CD4-positive, alpha-beta memory T cell (primary cell): Measurements from ENCODE around the gene CFAP58. TPM values are rescaled to one million over a fixed set of nuclear protein-coding genes. Genes with fewer than 3 reads are reported as not detected.
"Not testable (repeated sequence)": the region's sequence is repeated elsewhere in the genome, so short reads cannot be mapped to it uniquely, and the experiment has no call there.

Experiments
- CTCF ChIA-PET: fragments of 350-600 bp; sonication (Branson Sonifier 250); formaldehyde crosslinking; loops from one replicate; lab custom pipeline; 2021; ENCODE audit warnings: inconsistent platforms; ENCODE audit not compliant: partially characterized antibody; lab: Charles Lee
- POLR2A ChIA-PET: fragments of 350-600 bp; sonication (Branson Sonifier 250); formaldehyde crosslinking; loops from one replicate; lab custom pipeline; 2021; ENCODE audit not compliant: partially characterized antibody; lab: Charles Lee
- DNase-seq, 5 donors: peaks; one replicate each; pipeline versions ENCODE4 v3.0.0 to v3.0.0-alpha.2; 2020 to 2022; ENCODE audit warnings: mixed read lengths in 1 of 5
- H3K27ac ChIP-seq: one replicate; pipeline ENCODE4 v1.7.0; 2013; ENCODE audit warnings: low read depth, low read length
- H3K27me3 ChIP-seq: 2 replicates; pipeline ENCODE4 v1.7.0; 2013; ENCODE audit warnings: mild to moderate bottlenecking, low read length, moderate library complexity; ENCODE audit not compliant: insufficient read depth
- H3K36me3 ChIP-seq: 2 replicates; pipeline ENCODE4 v1.7.0; 2013; ENCODE audit warnings: mild to moderate bottlenecking, low read length, moderate library complexity; ENCODE audit not compliant: insufficient read depth
- H3K4me1 ChIP-seq: 2 replicates; pipeline ENCODE4 v1.7.0; 2013; ENCODE audit warnings: mild to moderate bottlenecking, low read length, moderate library complexity; ENCODE audit not compliant: insufficient read depth
- H3K4me3 ChIP-seq, 2 donors: one replicate each; pipeline ENCODE4 v1.7.0; 2013; ENCODE audit warnings: low read length in 2 of 2, mild to moderate bottlenecking in 1 of 2
- H3K9me3 ChIP-seq, 2 donors: one replicate each; pipeline ENCODE4 v1.7.0; 2013; ENCODE audit warnings: low read length in 2 of 2, control low read depth in 1 of 2; ENCODE audit not compliant: control insufficient read depth in 1 of 2
- H3K27ac Mint-ChIP-seq, 7 donors: one replicate each; pipeline ENCODE4 v1.8.0; 2020 to 2021; ENCODE audit warnings: mixed read lengths in 7 of 7, mild to moderate bottlenecking in 6 of 7, inconsistent platforms in 3 of 7, moderate library complexity in 3 of 7
- H3K27me3 Mint-ChIP-seq, 2 donors: one replicate each; pipeline ENCODE4 v1.8.0; 2020 to 2021; ENCODE audit warnings: mixed read lengths in 2 of 2
- H3K36me3 Mint-ChIP-seq, 2 donors: one replicate each; pipeline ENCODE4 v1.8.0; 2020 to 2021; ENCODE audit warnings: mixed read lengths in 2 of 2, inconsistent platforms in 1 of 2, mild to moderate bottlenecking in 1 of 2
- H3K4me1 Mint-ChIP-seq, 4 donors: one replicate each; pipeline ENCODE4 v1.8.0; 2020 to 2021; ENCODE audit warnings: mixed read lengths in 4 of 4, mild to moderate bottlenecking in 1 of 4
- H3K4me3 Mint-ChIP-seq, 8 donors: one replicate each; pipeline ENCODE4 v1.8.0; 2020 to 2021; ENCODE audit warnings: mixed read lengths in 8 of 8, mild to moderate bottlenecking in 7 of 8, moderate library complexity in 6 of 8, inconsistent platforms in 3 of 8
- H3K9me3 Mint-ChIP-seq, 8 donors: one replicate each; pipeline ENCODE4 v1.8.0; 2020 to 2021; ENCODE audit warnings: mixed read lengths in 8 of 8, mild to moderate bottlenecking in 5 of 8, inconsistent platforms in 3 of 8, moderate library complexity in 1 of 8
- intact Hi-C: fragments of 100-400 bp; cut with micrococcal nuclease; formaldehyde crosslinking; loops from one replicate; pipeline ENCODE4 v1.15.1; 2023
- polyA plus RNA-seq, 2 donors: library from polyadenylated mRNA; unstranded; fragments of 300-500 nt; fragmentation: Illumina TruSeq; gene quantifications; one replicate each; pipeline ENCODE4 v1.2.3, GENCODE V29; 2021
- total RNA-seq, 2 experiments: library from RNA; stranded (reverse); gene quantifications; one replicate each; pipeline ENCODE4 v1.2.3, GENCODE V29; 2021

CFAP58 gene
- total and polyA plus RNA-seq, 4 experiments from 2014 or later, result not detected

- no peaks in the 10 kb centered on the region for H3K4me1 Mint-ChIP-seq
- no peak overlapping the region for H3K4me3 Mint-ChIP-seq
- no peaks in the 10 kb centered on the region for H3K9me3 ChIP-seq
- H3K36me3 ChIP-seq, result no peaks in the 10 kb centered on the region
- no peaks in the 10 kb centered on the region for H3K27me3 ChIP-seq
- H3K9me3 Mint-ChIP-seq, result no peaks in the 10 kb centered on the region
- CTCF ChIA-PET, result no interaction called here
- no peak overlapping the region for H3K4me3 ChIP-seq
- POLR2A ChIA-PET, result no interaction called here
- DNase-seq, result no peak
- intact Hi-C loops, result no loop called here
- H3K4me1 ChIP-seq, result no peaks in the 10 kb centered on the region
- H3K27ac Mint-ChIP-seq, result no peak overlapping the region
- no peak overlapping the region for H3K27ac ChIP-seq
- peaks cover 21% of the 10 kb centered on the region in 2 donors for H3K27me3 Mint-ChIP-seq
- H3K36me3 Mint-ChIP-seq, result no peaks in the 10 kb centered on the region
These were observed 97.3 kb downstream of the CFAP58 start for GRCh38 chr10:104450954-104451353.

DNA sequence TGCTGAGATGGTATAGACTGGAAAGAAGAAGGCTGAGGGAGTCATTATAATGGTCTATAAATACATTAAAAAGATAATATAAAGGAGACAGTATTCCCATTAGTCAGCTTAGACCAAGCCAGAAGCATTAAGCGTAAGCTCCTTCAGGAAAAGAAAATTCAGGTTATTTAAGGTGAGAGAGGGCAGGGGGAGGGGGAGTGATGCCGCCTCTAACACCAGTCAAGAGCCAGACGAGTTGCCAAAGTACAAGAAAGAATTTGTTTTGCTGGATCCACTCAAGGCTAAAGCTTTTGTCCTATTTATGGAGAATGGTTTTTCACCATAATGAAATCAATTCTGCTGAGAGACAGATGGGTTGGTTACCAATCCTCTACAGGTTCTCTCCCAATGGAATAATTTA lies 99.3 kb downstream of the CFAP58 start:
- ChIA-PET POLR2A (no interaction called here), CTCF (no interaction called here)
- no peaks in the 10 kb centered on the region for H3K4me1 Mint-ChIP-seq
- H3K27ac Mint-ChIP-seq, result no peak overlapping the region
- no peaks in the 10 kb centered on the region for H3K36me3 Mint-ChIP-seq
- Histone ChIP-seq H3K4me3 (no peak overlapping the region), H3K9me3 (no peaks in the 10 kb centered on the region), H3K4me1 (no peaks in the 10 kb centered on the region), H3K27ac (no peak overlapping the region), H3K27me3 (no peaks in the 10 kb centered on the region), H3K36me3 (no peaks in the 10 kb centered on the region)
- intact Hi-C loops, result no loop called here
- peaks cover 0 to 2% (median 0%) of the 10 kb centered on the region in 8 donors for H3K9me3 Mint-ChIP-seq
- no peak for DNase-seq
- no peak overlapping the region for H3K4me3 Mint-ChIP-seq
- H3K27me3 Mint-ChIP-seq, result peaks cover 16 to 22% of the 10 kb centered on the region in 2 donors

GRCh38 chr10:104456802-104457542 lies 103.3 kb downstream of the CFAP58 start:
- ChIA-PET POLR2A (no interaction called here), CTCF (no interaction called here)
- no peak for DNase-seq

GRCh38 chr10:104457543-104457828 lies 103.9 kb downstream of the CFAP58 start:
- POLR2A ChIA-PET, result no interaction called here
- Histone ChIP-seq H3K4me1 (no peaks in the 10 kb centered on the region), H3K4me3 (no peak overlapping the region), H3K27ac (no peak overlapping the region), H3K27me3 (no peaks in the 10 kb centered on the region), H3K9me3 (no peaks in the 10 kb centered on the region), H3K36me3 (no peaks in the 10 kb centered on the region)
- H3K27ac Mint-ChIP-seq, result no peak overlapping the region
- no peak for DNase-seq
- CTCF ChIA-PET, result no interaction called here
- no peak overlapping the region for H3K4me3 Mint-ChIP-seq
- peaks cover 22 to 26% of the 10 kb centered on the region in 2 donors for H3K27me3 Mint-ChIP-seq
- no peaks in the 10 kb centered on the region for H3K36me3 Mint-ChIP-seq
- peaks cover 0 to 7% (median 2%) of the 10 kb centered on the region in 8 donors for H3K9me3 Mint-ChIP-seq
- intact Hi-C loops, result no loop called here
- H3K4me1 Mint-ChIP-seq, result no peaks in the 10 kb centered on the region

More at GRCh38 chr10:104456802-104457542, 103.3 kb downstream of the CFAP58 start:
- Mint-ChIP-seq H3K4me1 (no peaks in the 10 kb centered on the region), H3K27me3 (peaks cover 19 to 27% of the 10 kb centered on the region in 2 donors), H3K36me3 (no peaks in the 10 kb centered on the region), H3K4me3 (no peak overlapping the region), H3K27ac (no peak overlapping the region), H3K9me3 (peaks cover 0 to 7% (median 1%) of the 10 kb centered on the region in 8 donors)
- no peak overlapping the region for H3K27ac ChIP-seq
- no peaks in the 10 kb centered on the region for H3K4me1 ChIP-seq
- H3K9me3 ChIP-seq, result no peaks in the 10 kb centered on the region
- no peaks in the 10 kb centered on the region for H3K36me3 ChIP-seq
- H3K4me3 ChIP-seq, result no peak overlapping the region
- no peaks in the 10 kb centered on the region for H3K27me3 ChIP-seq
- intact Hi-C loops, result no loop called here

DNA sequence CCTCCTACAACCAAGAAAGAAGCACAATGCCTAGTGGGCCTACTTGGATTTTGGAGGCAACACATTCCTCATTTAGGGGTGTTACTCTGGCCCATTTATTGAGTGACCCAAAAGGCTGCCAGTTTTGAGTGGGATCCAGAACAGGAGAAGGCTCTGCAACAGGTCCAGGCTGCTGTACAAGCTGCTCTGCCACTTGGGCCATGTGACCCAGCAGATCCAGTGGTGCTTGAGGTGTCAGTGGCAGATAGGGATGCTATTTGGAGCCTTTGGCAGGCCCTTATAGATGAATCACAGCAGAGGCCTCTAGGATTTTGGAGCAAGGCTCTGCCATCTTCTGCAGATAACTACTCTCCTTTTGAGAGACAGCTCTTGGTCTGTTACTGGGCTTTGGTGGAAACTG lies 111.9 kb downstream of the CFAP58 start:
- H3K27me3 ChIP-seq, H3K4me1 ChIP-seq, DNase-seq, intact Hi-C loops, H3K27ac ChIP-seq, H3K4me3 Mint-ChIP-seq, H3K4me1 Mint-ChIP-seq, H3K36me3 Mint-ChIP-seq, CTCF ChIA-PET, H3K9me3 ChIP-seq, H3K4me3 ChIP-seq, H3K27ac Mint-ChIP-seq, H3K36me3 ChIP-seq, POLR2A ChIA-PET: not testable (repeated sequence)
- H3K27me3 Mint-ChIP-seq, result peaks cover 26 to 36% of the 10 kb centered on the region in 2 donors
- H3K9me3 Mint-ChIP-seq, result peaks cover 3 to 26% (median 21%) of the 10 kb centered on the region in 8 donors

GRCh38 chr10:104468818-104469217 lies 115.2 kb downstream of the CFAP58 start:
- CTCF ChIA-PET, POLR2A ChIA-PET, H3K4me3 Mint-ChIP-seq, H3K36me3 Mint-ChIP-seq, DNase-seq, H3K36me3 ChIP-seq, H3K27me3 ChIP-seq, H3K4me3 ChIP-seq, H3K4me1 Mint-ChIP-seq, H3K9me3 ChIP-seq, intact Hi-C loops, H3K4me1 ChIP-seq, H3K27ac Mint-ChIP-seq, H3K27ac ChIP-seq: not testable (repeated sequence)
- Mint-ChIP-seq H3K27me3 (peaks cover 9 to 17% of the 10 kb centered on the region in 2 donors), H3K9me3 (peaks cover 0 to 20% (median 8%) of the 10 kb centered on the region in 8 donors)

GRCh38 chr10:104472505-104472904 lies 118.9 kb downstream of the CFAP58 start:
- no peak for DNase-seq
- Mint-ChIP-seq H3K27ac (no peak overlapping the region), H3K9me3 (peaks cover 0 to 4% (median 0%) of the 10 kb centered on the region in 8 donors), H3K4me3 (no peak overlapping the region), H3K36me3 (no peaks in the 10 kb centered on the region), H3K4me1 (no peaks in the 10 kb centered on the region), H3K27me3 (peaks cover 10% of the 10 kb centered on the region in 2 donors)
- POLR2A ChIA-PET, result no interaction called here
- intact Hi-C loops, result no loop called here
- no peaks in the 10 kb centered on the region for H3K27me3 ChIP-seq
- no peaks in the 10 kb centered on the region for H3K36me3 ChIP-seq
- no peak overlapping the region for H3K27ac ChIP-seq
- no peaks in the 10 kb centered on the region for H3K9me3 ChIP-seq
- no peak overlapping the region for H3K4me3 ChIP-seq
- H3K4me1 ChIP-seq, result no peaks in the 10 kb centered on the region
- CTCF ChIA-PET, result no interaction called here
